ENCODE measurements around the gene HEATR5B. TPM values are rescaled to one million over a fixed set of nuclear protein-coding genes. Genes with fewer than 3 reads are reported as not detected.
A peak's percentile ranks its signal among the peaks of the same experiment; 100 is the strongest.

HEATR5B gene
- 12.2 and 13.1 TPM in 2 replicates for total RNA-seq (2022)
- Bru-seq, nascent RNA = percentile 65 among the genes with signal in this experiment
- percentile 63 among the genes with signal in this experiment for BruChase-seq, experiment 1, labeled RNA remaining after a 6-hour chase
- percentile 62 among the genes with signal in this experiment for BruChase-seq, experiment 2, labeled RNA remaining after a 2-hour chase
- long read RNA-seq, full-length matches to known transcripts = 1 of 5 reads
- long read RNA-seq, partial matches to known transcripts = 0 of 5 reads
- long read RNA-seq, other reads (novel, unspliced or antisense) = 4 of 5 reads

DNA sequence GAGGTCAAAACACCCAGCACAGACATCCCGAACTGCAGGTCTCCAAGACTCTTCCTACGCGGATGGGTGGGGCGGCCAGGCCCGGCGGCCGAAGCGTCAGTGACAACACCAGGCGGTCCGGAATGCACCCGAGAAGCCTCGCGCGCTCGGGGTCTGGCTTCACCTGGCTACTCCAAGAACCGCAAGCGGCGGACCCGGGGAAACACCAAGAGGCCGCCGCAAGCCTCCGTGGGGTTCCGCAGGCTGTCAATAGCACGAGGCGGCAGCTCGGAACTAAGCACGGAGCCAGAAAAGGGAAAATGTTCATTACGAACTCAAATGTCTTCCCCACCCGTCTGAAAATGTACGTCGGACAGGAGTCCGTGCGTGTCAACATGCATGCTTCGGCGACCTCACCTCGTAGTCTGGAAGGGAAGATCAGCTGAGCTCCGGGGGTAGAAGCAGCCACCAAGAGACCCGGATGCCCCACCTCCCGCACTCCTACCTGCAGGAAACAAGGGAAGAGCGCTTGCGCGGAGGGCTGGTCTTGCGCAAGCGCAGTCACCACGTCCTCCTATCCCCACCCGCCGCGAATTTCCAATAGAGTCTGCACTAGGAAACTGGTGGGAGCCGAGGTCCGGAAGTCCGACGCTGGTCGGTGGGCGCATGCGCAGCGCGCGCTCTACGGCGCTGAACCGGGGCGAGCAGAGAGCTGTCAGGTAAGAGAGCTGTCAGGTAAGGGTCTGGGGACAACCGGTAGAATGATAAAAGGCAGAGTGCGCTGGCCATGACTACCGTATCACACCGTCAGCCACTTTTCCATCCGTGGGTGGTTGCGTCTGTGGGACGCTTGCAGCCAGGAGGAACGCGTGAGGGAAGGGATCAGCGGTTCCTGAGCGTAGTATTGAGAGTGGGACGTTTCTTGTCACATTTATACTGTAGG, at the start of gene HEATR5B, which contains the start of gene GPATCH11:
HEATR5B (minus strand) TSS at position 500 of the 922 bp plus-strand sequence. CDS start 958 bp downstream, outside the sequence.
GPATCH11 (plus strand) TSS at position 646 of the 922 bp plus-strand sequence. CDS start 3,864 bp downstream, outside the sequence.
- no peak within 1 kb of the TSS for H3K27ac Mint-ChIP-seq (ENCODE audit: unreplicated experiment)
- DNase-seq = peak; percentile 96
- H3K4me1 Mint-ChIP-seq (ENCODE audit: low read depth, unreplicated experiment) = no peaks in the 10 kb centered on the region
- peaks cover 8% of the 10 kb centered on the region for H3K36me3 Mint-ChIP-seq (ENCODE audit: insufficient read depth, unreplicated experiment)
- TF ChIP-seq, protein P1, sequence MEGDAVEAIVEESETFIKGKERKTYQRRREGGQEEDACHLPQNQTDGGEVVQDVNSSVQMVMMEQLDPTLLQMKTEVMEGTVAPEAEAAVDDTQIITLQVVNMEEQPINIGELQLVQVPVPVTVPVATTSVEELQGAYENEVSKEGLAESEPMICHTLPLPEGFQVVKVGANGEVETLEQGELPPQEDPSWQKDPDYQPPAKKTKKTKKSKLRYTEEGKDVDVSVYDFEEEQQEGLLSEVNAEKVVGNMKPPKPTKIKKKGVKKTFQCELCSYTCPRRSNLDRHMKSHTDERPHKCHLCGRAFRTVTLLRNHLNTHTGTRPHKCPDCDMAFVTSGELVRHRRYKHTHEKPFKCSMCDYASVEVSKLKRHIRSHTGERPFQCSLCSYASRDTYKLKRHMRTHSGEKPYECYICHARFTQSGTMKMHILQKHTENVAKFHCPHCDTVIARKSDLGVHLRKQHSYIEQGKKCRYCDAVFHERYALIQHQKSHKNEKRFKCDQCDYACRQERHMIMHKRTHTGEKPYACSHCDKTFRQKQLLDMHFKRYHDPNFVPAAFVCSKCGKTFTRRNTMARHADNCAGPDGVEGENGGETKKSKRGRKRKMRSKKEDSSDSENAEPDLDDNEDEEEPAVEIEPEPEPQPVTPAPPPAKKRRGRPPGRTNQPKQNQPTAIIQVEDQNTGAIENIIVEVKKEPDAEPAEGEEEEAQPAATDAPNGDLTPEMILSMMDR (IDR thresholded peaks at IDR 0.05; ENCODE audit: unreplicated experiment) = no peak
- H3K4me3 Mint-ChIP-seq (ENCODE audit: low read depth, unreplicated experiment) = no peak within 1 kb of the TSS
- CTCF ChIA-PET = no interaction called here
- no TSS peak for BruUV-seq (replicated peaks)
- intact Hi-C loops (cut with micrococcal nuclease; ENCODE audit: unreplicated experiment) = no loop called here
- H3K27me3 Mint-ChIP-seq (ENCODE audit: unreplicated experiment) = no peaks in the 10 kb centered on the region
- no peaks in the 10 kb centered on the region for H3K9me3 Mint-ChIP-seq (ENCODE audit: low read depth, unreplicated experiment)

DNA sequence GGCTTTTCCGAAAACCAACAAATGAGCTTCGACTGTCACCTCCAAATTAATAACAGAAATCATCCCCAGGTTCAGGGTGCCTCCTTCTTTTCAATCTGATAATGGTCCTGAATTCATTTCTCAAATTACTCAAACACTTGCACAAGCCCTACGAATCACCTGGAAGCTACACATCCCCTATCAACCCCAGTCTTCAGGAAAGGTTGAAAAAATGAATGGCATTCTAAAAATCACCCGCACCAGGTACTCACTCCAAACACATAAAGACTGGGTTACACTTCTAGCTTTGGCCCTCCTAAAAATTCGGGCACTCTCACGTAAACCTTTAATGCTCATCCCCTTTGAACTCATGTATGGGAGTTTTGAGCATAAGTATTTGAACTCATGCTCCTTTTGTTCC, 48.7 kb upstream of the HEATR5B start:
- CTCF ChIA-PET = no interaction called here
- Mint-ChIP-seq H3K9me3 (ENCODE audit: low read depth, unreplicated experiment) (no peaks in the 10 kb centered on the region), H3K4me3 (ENCODE audit: low read depth, unreplicated experiment) (no peak overlapping the region), H3K27ac (ENCODE audit: unreplicated experiment) (no peak overlapping the region), H3K27me3 (ENCODE audit: unreplicated experiment) (no peaks in the 10 kb centered on the region), H3K4me1 (ENCODE audit: low read depth, unreplicated experiment) (peaks cover 14% of the 10 kb centered on the region), H3K36me3 (ENCODE audit: insufficient read depth, unreplicated experiment) (peaks cover 26% of the 10 kb centered on the region)
- BruUV-seq (replicated peaks) = no TSS peak
- intact Hi-C loops (cut with micrococcal nuclease; ENCODE audit: unreplicated experiment) = no loop called here
- TF ChIP-seq, protein P1 (IDR thresholded peaks at IDR 0.05; ENCODE audit: unreplicated experiment) = no peak
- no peak for DNase-seq

DNA sequence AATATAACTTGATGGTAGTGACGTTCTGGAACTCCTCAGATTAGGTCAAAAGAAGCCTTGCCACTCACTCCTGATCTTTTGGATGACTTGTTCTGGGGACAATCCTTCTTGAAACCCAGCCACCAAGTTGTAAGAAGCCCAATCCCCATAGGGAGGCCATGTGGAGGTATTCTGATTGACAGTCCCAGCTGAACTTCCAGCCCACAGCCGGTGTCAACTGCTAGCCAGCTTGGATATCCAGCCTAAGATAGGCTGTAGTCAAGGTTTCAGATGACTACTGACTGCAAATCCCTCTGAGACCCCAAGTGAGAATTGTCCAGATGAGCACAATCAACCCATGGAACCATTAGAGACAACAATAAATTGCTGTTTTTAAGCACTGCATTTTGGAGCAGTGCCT, 41.2 kb upstream of the HEATR5B start:
- H3K9me3 Mint-ChIP-seq (ENCODE audit: low read depth, unreplicated experiment) = no peaks in the 10 kb centered on the region
- H3K4me1 Mint-ChIP-seq (ENCODE audit: low read depth, unreplicated experiment) = no peaks in the 10 kb centered on the region
- TF ChIP-seq, protein P1 (IDR thresholded peaks at IDR 0.05; ENCODE audit: unreplicated experiment) = no peak
- CTCF ChIA-PET = no interaction called here
- BruUV-seq (replicated peaks) = no TSS peak
- no peaks in the 10 kb centered on the region for H3K27me3 Mint-ChIP-seq (ENCODE audit: unreplicated experiment)
- H3K27ac Mint-ChIP-seq (ENCODE audit: unreplicated experiment) = no peak overlapping the region
- H3K4me3 Mint-ChIP-seq (ENCODE audit: low read depth, unreplicated experiment) = no peak overlapping the region
- DNase-seq = no peak
- intact Hi-C loops (cut with micrococcal nuclease; ENCODE audit: unreplicated experiment) = no loop called here
- H3K36me3 Mint-ChIP-seq (ENCODE audit: insufficient read depth, unreplicated experiment) = peaks cover 38% of the 10 kb centered on the region

DNA sequence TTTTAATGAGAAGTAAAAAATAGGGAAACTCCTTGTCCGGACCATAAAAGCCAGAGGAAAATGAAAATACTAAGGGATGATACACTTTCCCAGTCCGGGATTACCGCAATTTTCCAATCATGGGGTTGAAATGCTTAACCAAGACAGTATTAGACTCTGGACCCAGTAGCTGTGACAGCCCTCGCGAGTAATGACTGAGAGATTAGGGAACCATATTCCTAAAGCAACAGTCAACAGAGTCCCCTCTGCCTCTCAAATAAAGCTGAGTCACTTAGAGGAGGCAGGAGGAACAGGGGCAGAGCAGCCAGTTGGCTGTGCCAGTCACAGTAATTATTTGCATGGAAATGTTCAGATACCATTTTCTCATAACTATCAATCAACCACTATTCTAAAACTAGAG, 35.0 kb upstream of the HEATR5B start:
- Mint-ChIP-seq H3K4me3 (ENCODE audit: low read depth, unreplicated experiment) (no peak overlapping the region), H3K27ac (ENCODE audit: unreplicated experiment) (peak overlapping the region; percentile 6), H3K36me3 (ENCODE audit: insufficient read depth, unreplicated experiment) (peaks cover 42% of the 10 kb centered on the region), H3K27me3 (ENCODE audit: unreplicated experiment) (no peaks in the 10 kb centered on the region), H3K9me3 (ENCODE audit: low read depth, unreplicated experiment) (no peaks in the 10 kb centered on the region), H3K4me1 (ENCODE audit: low read depth, unreplicated experiment) (no peaks in the 10 kb centered on the region)
- TF ChIP-seq, protein P1 (IDR thresholded peaks at IDR 0.05; ENCODE audit: unreplicated experiment) = no peak
- BruUV-seq (replicated peaks) = no TSS peak
- CTCF ChIA-PET = no interaction called here
- DNase-seq = no peak
- intact Hi-C loops (cut with micrococcal nuclease; ENCODE audit: unreplicated experiment) = no loop called here

Measured in Calu3 (cell line).